ENCODE results near the gene MEIS3. TPM values are rescaled to one million over a fixed set of nuclear protein-coding genes. Genes with fewer than 3 reads are reported as not detected.

MEIS3 gene
- total RNA-seq, 2 experiments from 2014 or later = 0.47 TPM; not detected in 1

DNA sequence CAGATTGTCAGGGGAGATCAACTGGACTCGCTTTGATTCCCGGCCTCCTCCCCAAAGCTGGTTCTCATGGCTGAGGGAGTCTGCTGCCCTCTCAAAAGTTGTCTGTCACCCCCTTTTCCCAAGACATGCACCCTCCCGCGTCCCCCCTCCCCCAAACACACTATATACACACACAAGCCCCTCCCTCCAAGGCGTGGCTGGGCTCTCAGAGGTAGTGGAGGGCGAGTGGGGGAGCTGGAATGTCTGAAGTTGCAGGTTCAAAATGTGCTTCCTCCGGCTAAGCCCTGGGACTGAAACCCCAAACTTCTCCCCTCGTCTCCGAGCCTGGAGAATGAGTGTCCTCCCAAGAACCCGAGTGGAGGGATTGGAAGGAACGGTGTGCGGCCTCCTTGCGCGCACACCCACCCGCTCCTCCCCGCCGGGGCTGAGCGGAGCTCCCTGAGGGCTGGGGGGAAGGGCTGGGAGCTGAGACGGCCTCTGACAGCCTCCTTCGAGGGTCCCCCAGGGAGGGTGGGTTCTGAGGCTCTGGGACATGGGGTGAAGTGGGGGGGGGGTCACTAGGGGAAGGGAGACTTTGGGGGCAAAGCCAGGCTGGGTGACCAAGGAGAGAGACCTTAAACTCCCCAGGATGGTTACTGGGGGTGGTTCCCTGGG lies 9.9 kb upstream of the MEIS3 start:
- Histone ChIP-seq H3K4me3 (ENCODE audit: low read length) (no peak overlapping the region), H3K27ac (ENCODE audit: low read depth in 1 of 2, low read length in 2 of 2) (no peak overlapping the region), H3K36me3 (ENCODE audit: insufficient read depth, low read length) (no peaks in the 10 kb centered on the region), H3K27me3 (ENCODE audit: control insufficient read depth in 1 of 2, insufficient read depth in 2 of 2, low read length in 2 of 2) (peaks cover 31 to 35% of the 10 kb centered on the region in 2 experiments), H3K4me1 (ENCODE audit: insufficient read depth, low read length) (peaks cover 36% of the 10 kb centered on the region), H3K9me3 (ENCODE audit: control insufficient read depth in 1 of 2, insufficient read depth in 1 of 2, low read length in 2 of 2) (peaks cover 0 to 4% of the 10 kb centered on the region in 2 experiments)
- ChIA-PET POLR2A (interaction anchor here (1.8 kb wide), 1 partner anchor 7 kb away, joined by 7 read pairs; no protein-coding TSS in a partner anchor), CTCF (interaction anchor here (1.3 to 1.9 kb wide), 3 partner anchors 7 to 270 kb away, joined by 3 to 16 read pairs (median 7); partner anchors contain the start of gene DHX34)
- Mint-ChIP-seq H3K27me3 (peaks cover 50% of the 10 kb centered on the region), H3K4me3 (no peak overlapping the region), H3K27ac (no peak overlapping the region), H3K4me1 (ENCODE audit: low read depth) (peaks cover 13% of the 10 kb centered on the region), H3K9me3 (no peaks in the 10 kb centered on the region), H3K36me3 (ENCODE audit: low read depth) (no peaks in the 10 kb centered on the region)
- TF ChIP-seq, protein P1, sequence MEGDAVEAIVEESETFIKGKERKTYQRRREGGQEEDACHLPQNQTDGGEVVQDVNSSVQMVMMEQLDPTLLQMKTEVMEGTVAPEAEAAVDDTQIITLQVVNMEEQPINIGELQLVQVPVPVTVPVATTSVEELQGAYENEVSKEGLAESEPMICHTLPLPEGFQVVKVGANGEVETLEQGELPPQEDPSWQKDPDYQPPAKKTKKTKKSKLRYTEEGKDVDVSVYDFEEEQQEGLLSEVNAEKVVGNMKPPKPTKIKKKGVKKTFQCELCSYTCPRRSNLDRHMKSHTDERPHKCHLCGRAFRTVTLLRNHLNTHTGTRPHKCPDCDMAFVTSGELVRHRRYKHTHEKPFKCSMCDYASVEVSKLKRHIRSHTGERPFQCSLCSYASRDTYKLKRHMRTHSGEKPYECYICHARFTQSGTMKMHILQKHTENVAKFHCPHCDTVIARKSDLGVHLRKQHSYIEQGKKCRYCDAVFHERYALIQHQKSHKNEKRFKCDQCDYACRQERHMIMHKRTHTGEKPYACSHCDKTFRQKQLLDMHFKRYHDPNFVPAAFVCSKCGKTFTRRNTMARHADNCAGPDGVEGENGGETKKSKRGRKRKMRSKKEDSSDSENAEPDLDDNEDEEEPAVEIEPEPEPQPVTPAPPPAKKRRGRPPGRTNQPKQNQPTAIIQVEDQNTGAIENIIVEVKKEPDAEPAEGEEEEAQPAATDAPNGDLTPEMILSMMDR (IDR thresholded peaks at IDR 0.05) = no peak
- DNase-seq = peak in 1 of 14 experiments; percentile 39
- intact Hi-C loops (cut with DNase I, micrococcal nuclease) = loop anchor here (2.0 to 5.0 kb wide), 2 partner anchors 82 to 280 kb away; partner anchors contain the start of gene DHX34 (in 1 of the 2)
- ATAC-seq (ENCODE audit: poor library complexity) = no peak

DNA sequence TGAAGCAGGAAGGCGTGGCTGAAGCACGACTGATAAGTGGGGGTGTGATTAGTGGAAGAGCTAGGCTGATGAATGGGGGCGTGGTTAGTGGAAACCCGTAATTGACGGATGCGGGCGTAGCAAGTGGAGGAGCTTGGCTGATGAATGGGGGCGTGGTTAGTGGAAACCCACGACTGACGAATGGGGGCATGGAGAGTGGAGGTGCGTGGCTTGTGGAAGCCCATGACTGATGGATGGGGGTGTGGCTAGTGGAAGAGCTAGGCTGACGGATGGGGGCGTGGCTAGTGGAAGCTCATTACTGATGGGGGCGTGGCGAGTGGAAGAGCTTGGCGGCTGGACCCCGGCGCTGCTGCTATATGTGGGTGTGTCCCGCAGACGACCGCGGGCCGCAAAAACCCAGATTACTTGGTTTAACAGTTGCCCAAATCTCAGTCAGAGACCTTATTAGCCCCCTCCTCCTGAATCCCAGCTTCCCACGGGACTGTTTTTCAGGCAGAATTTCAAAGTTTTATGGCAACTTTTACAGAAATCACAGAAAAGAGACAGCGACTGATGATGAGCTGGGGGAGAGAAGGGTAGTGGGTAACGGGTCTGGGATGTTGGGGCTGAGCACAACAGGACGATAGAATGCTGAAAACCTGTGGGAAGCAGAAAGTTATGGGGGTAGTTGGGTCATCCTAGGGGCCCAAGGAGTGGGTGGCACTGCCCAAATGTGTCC lies 9.0 kb upstream of the MEIS3 start:
- ChIA-PET CTCF (interaction anchor here (0.9 to 1.9 kb wide), 7 partner anchors 8 to 271 kb away, joined by 3 to 16 read pairs (median 4); partner anchors contain the start of genes DHX34, KPTN and NAPA), POLR2A (interaction anchor here (0.6 to 1.8 kb wide), 4 partner anchors 8 to 278 kb away, joined by 3 to 7 read pairs (median 4); no protein-coding TSS in a partner anchor)
- H3K27ac Mint-ChIP-seq = no peak overlapping the region
- no peaks in the 10 kb centered on the region for H3K36me3 ChIP-seq (ENCODE audit: insufficient read depth, low read length)
- no peak overlapping the region for H3K27ac ChIP-seq (ENCODE audit: low read depth in 1 of 2, low read length in 2 of 2)
- H3K4me1 Mint-ChIP-seq (ENCODE audit: low read depth) = peaks cover 13% of the 10 kb centered on the region
- ATAC-seq (ENCODE audit: poor library complexity) (peak; percentile 91), DNase-seq (peak; percentile 50 to 96 (median 75))
- H3K4me3 Mint-ChIP-seq = no peak overlapping the region
- peaks cover 36 to 43% of the 10 kb centered on the region in 2 experiments for H3K27me3 ChIP-seq (ENCODE audit: control insufficient read depth in 1 of 2, insufficient read depth in 2 of 2, low read length in 2 of 2)
- H3K9me3 Mint-ChIP-seq = no peaks in the 10 kb centered on the region
- H3K36me3 Mint-ChIP-seq (ENCODE audit: low read depth) = no peaks in the 10 kb centered on the region
- peak overlapping the region; percentile 29 for H3K4me3 ChIP-seq (ENCODE audit: low read length)
- H3K27me3 Mint-ChIP-seq = peaks cover 56% of the 10 kb centered on the region
- TF ChIP-seq, protein P1 (IDR thresholded peaks at IDR 0.05) = no peak
- peaks cover 0 to 4% of the 10 kb centered on the region in 2 experiments for H3K9me3 ChIP-seq (ENCODE audit: control insufficient read depth in 1 of 2, insufficient read depth in 1 of 2, low read length in 2 of 2)
- intact Hi-C loops (cut with DNase I, micrococcal nuclease) = loop anchor here (2.0 to 5.0 kb wide), 2 partner anchors 81 to 280 kb away; partner anchors contain the start of gene DHX34 (in 1 of the 2)
- H3K4me1 ChIP-seq (ENCODE audit: insufficient read depth, low read length) = peaks cover 38% of the 10 kb centered on the region

All from CD4-positive, alpha-beta T cell (primary cell).